ENCODE measurements around the gene C2orf81. TPM values are rescaled to one million over a fixed set of nuclear protein-coding genes. Genes with fewer than 3 reads are reported as not detected.

C2orf81 gene
- total and polyA plus RNA-seq, 2 of the 4 experiments (the other 2 are of a cell fraction): 0.18 to 0.74 TPM

DNA sequence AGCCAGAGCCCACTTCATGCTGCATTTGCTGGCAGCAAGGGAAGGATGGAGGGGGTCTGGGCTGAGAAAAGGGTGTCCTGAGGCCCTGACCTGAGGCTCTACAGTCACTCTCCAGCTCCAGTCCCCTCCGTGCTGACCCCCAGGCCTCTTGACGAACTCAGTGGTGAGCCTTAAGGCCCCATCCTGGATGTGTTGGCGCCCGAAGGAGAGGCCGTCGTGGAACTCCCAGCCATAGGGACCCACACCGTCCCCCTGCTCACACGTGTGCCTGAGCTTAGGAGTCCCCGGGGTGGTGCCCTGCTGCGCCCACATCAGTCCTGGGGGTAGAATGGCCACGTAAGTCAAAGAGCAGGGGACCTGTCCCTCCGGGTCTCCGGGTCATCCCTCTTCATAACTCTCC is 43.0 kb upstream of the C2orf81 start:
- POLR2A ChIA-PET (ENCODE audit: unreplicated experiment): no interaction called here
- peak overlapping the region; percentile 60 for H3K27ac ChIP-seq (ENCODE audit: insufficient read depth, low read length)
- peak overlapping the region; percentile 98 for H2AFZ ChIP-seq (replicated peaks; ENCODE audit: low read length, poor library complexity)

More for the DNA sequence above, 43.0 kb upstream of the C2orf81 start:
- no peak for DNase-seq
- Histone ChIP-seq H4K20me1 (ENCODE audit: insufficient read depth, low read length) (no peaks in the 10 kb centered on the region), H3K9me1 (ENCODE audit: insufficient read depth, low read length) (no peaks in the 10 kb centered on the region), H3K27me3 (ENCODE audit: control insufficient read depth, insufficient read depth, low read length) (no peaks in the 10 kb centered on the region), H2BK20ac (ENCODE audit: low read depth, low read length) (no peak overlapping the region), H3K79me1 (ENCODE audit: low read depth in 1 of 2, low read length in 2 of 2) (peaks cover 7 to 46% of the 10 kb centered on the region in 2 experiments; a peak in 3 of 4 replicates), H3K9ac (ENCODE audit: low read depth, low read length) (peak overlapping the region; percentile 68), H4K8ac (ENCODE audit: low read depth in 2 of 2, low read length in 2 of 2) (peak overlapping the region; percentile 88 to 97; a peak in 2 of 4 replicates), H2AK5ac (ENCODE audit: low read depth, low read length) (peak overlapping the region; percentile 97), H4K91ac (ENCODE audit: insufficient read depth, low read depth, low read length) (peak overlapping the region; percentile 23), H3K4me1 (ENCODE audit: control insufficient read depth, insufficient read depth, low read length) (peaks cover 3% of the 10 kb centered on the region), H2AK9ac (replicated peaks; ENCODE audit: low read depth, low read length, poor library complexity) (peak overlapping the region; percentile 97), H3K56ac (ENCODE audit: extremely low read depth, insufficient read depth, low read length) (peak overlapping the region; percentile 10; the same call in 1 of the 2 replicates), H3K18ac (ENCODE audit: low read depth, low read length) (no peak overlapping the region), H3K14ac (replicated peaks; ENCODE audit: low read depth, low read length) (peak overlapping the region; percentile 66), H2BK15ac (ENCODE audit: low read depth, low read length) (no peak overlapping the region), H3K4ac (ENCODE audit: low read depth, low read length) (peak overlapping the region; percentile 83), H2BK120ac (ENCODE audit: low read depth, low read length) (no peak overlapping the region), H3K4me2 (ENCODE audit: low read depth, low read length) (peak overlapping the region; percentile 90), H3K36me3 (ENCODE audit: control insufficient read depth, insufficient read depth, low read length) (peaks cover 21% of the 10 kb centered on the region), H3K23ac (ENCODE audit: low read depth, low read length) (peak overlapping the region; percentile 94), H3K9me3 (ENCODE audit: control insufficient read depth, insufficient read depth, low read length) (no peaks in the 10 kb centered on the region), H2BK5ac (ENCODE audit: low read depth, low read length, poor library complexity, severe bottlenecking) (peak overlapping the region; percentile 57), H4K5ac (ENCODE audit: low read depth, low read length) (peak overlapping the region; percentile 8; the same call in 1 of the 2 replicates), H3K4me3 (ENCODE audit: insufficient read depth, low read depth, low read length) (peak overlapping the region; percentile 89)
- dilution Hi-C loops (cut with HindIII; ENCODE audit: low sequenced_read_pairs, unreplicated experiment) (no loop called here), intact Hi-C loops (cut with micrococcal nuclease) (no loop called here), in situ Hi-C loops (cut with MboI; ENCODE audit: low sequenced_read_pairs) (no loop called here)
- ATAC-seq (ENCODE audit: low read depth): peak; percentile 9
- no peak for TF ChIP-seq CEBPB (IDR thresholded peaks at IDR 0.05; ENCODE audit: low read depth, low read length)
- TF ChIP-seq, protein P1, sequence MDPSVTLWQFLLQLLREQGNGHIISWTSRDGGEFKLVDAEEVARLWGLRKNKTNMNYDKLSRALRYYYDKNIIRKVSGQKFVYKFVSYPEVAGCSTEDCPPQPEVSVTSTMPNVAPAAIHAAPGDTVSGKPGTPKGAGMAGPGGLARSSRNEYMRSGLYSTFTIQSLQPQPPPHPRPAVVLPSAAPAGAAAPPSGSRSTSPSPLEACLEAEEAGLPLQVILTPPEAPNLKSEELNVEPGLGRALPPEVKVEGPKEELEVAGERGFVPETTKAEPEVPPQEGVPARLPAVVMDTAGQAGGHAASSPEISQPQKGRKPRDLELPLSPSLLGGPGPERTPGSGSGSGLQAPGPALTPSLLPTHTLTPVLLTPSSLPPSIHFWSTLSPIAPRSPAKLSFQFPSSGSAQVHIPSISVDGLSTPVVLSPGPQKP (IDR thresholded peaks at IDR 0.05; ENCODE audit: borderline replicate concordance, low read depth, low read length): no peak
- 0 out of 2 replicates have a peak, but pooled peaks have one; percentile 46 for TF ChIP-seq MXI1 (IDR thresholded peaks at IDR 0.05; ENCODE audit: borderline replicate concordance, low read depth, low read length)
- no peak for TF ChIP-seq RCOR1 (IDR thresholded peaks at IDR 0.05; ENCODE audit: insufficient replicate concordance, low read length)
- no peak for TF ChIP-seq POLR2A (IDR thresholded peaks at IDR 0.05; ENCODE audit: low read depth, low read length)
- TF ChIP-seq BHLHE40 (IDR thresholded peaks at IDR 0.05; ENCODE audit: low read depth, low read length): no peak
- BruUV-seq (replicated peaks): no TSS peak
- 0% methylated on average over 4 of the region's 13 CpGs; no CpG with 5 or more reads in 1 of the 2 experiments for whole genome bisulfite sequencing, 2 experiments (ENCODE audit: extremely low coverage in 2 of 2, insufficient read length in 1 of 2)
- CTCF ChIA-PET: no interaction called here

Measured in IMR-90 (cell line).